Stimulated activated CD4-positive, alpha-beta T cell treated with anti-CD3 and anti-CD28 coated beads, Interleukin-4, amount 100 ng/mL, for 4 hours (primary cell): Measurements from ENCODE around the gene TBX21.
"Not testable (repeated sequence)": the region's sequence is repeated elsewhere in the genome, so short reads cannot be mapped to it uniquely, and the experiment has no call there.

Source experiments
- DNase-seq, 2 experiments: peaks; one replicate each; pipeline ENCODE4 v3.0.0-alpha.2; 2020

TBX21 gene

DNA sequence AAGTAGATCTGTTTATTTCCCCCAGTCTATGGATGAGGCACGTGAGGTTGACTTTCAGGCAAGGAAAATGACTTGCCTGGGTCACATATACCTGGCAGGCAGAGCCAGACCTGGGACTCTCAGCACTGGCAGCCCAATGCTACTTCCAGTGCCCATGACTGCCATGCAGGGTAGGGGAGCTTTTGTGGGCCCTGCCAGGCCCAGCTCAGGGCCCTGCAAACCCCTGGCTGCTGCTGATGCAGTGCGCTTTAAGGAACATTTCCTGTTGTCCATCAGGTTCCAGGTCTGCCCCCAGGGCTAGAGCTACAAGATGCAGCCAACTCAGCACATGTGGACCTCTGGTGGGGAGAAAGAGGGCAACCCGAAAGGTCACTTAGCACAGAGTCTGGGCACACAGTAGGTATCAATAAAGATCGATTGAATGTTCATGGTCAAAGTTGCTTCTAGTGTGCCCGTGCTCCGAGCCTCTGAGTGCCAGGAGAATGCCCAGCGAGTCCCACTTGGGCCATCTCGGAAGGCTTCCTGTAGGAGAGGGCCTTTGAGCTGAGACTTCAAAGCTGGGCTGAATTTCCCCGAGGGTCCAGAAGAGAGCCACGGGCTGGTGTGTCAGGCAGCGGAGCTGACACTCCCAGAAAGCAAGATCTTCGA lies 513 bp upstream of the TBX21 start:
- no peak for DNase-seq

DNA sequence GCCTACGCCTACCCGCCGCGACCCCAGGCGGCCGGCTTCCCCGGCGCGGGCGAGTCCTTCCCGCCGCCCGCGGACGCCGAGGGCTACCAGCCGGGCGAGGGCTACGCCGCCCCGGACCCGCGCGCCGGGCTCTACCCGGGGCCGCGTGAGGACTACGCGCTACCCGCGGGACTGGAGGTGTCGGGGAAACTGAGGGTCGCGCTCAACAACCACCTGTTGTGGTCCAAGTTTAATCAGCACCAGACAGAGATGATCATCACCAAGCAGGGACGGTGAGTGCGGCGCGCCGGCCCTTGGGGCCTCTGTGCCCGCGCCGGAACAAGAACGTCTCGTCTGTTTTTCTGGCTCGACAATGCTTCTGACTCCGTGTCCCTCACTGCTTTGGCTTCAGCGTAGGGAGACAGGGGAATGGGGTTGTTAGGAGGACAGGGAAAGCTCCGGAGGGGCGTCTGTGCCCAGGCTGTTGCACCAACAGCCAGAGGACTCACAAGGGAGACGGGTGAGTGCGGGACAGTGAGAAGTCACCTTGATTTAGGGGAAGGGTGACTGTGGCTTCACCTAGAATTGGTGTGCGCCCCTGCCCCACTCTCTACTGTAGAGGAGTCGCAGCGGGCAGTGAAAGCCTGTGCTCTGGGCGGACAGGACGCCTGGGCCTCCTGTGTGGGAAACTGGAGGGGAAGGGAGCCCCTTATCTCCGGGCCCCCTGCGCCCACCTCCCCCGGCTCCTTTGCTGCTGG lies 806 bp downstream of the TBX21 start:
- DNase-seq = no peak

DNA sequence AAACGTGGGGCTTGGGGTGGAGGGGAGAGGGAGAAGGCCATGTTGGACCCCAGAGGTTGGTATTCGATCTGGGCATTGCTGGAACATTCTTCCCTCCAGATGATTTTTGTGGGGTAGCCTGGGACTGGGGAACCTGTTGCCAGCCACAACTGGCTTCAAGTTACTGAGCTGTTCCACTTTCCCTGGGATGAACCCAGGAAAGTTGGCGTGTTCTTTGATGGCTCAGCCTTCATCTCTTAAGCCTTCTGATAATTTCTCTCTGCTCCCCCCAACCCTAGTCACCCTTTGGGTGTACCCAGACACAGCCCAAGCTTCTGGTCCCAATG lies 2.1 kb downstream of the TBX21 start:
- no peak for DNase-seq

DNA sequence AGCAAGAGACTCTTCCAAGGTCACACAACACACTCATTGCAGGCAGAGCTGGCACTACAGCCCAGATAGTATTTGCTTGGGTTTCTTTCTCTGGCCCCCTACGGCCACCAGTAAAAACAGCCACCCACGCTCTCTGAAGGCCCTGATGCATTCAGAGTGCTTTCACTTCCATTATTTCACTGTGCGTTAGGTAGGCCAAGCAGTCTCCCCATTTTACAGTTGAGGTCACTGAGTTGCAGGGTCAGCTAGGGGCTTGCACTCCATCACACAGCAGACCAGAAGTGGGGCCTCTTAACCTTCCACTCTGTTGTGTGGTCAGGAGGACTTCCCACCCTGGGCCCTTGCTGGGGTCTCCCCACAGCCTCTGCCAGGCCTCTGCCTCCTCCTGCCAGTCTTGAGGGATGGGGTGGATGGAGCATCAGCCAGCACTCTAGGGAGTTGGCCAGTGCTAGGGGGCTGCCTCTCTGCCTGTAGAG lies 2.5 kb downstream of the TBX21 start:
- no peak for DNase-seq

DNA sequence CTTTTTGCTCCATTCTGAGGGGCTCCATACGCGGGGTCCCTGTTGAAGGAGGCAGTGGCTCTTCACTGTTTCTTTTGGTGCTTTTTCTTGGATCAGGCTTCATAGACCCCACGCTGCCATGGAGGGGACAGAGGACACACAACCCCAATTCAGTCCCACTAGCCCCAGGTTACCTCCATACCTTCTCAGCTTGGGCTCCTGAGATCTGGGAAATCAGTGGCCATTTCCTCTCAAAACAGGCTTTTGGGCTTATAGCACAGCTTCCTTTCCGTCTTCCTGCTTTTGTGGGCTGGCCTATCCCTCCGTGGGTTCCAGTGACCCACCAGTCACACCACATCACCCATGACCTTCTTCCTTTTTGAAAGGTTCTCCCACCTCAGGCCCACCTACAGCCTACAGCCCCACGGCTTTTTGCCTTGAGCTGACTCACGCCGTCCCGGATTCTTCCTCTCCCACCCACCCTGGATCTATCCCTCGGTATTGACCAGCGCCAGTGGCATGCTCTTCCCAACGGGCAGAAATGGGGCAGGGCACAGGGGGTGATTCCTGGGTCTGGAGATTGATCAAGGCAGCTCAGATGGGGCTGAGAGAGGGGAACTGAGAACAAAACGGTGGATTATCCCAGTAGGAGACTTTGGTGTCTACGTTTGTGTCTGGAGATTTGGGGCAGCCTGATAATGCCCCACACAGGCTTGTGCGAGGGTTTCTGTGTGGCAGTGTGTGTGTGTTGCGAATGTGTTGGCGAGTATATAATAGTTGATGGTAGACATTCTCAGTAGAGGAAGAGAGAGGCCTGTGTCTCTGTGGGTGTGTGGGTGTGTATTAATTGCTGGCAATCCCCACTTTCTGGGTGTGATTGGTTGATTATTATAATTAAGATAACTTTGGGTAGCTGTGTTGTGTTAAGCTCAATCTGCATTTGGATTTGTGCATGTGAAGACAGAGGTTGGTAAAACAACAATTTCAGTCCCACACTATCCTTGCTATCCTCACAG lies 3.8 kb downstream of the TBX21 start:
- DNase-seq = no peak

DNA sequence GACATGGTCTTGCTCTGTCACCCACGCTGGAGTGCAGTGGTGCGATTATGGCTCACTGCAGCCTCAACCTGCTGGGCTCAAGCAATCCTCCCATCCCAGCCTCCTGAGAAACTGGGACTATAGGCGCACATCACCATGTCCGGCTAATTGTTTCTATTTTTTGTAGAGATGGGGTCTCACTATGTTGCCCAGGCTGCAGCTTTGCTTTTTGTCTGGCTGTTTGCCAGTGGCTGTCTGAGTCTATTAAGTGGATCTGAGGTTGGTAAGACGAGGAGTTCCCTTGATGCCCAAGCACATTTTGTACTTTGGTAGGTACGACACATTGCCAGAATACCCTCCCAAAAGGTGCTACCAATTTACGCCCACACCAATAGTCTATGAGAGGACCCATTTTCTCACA lies 5.1 kb downstream of the TBX21 start:
- no peak for DNase-seq

DNA sequence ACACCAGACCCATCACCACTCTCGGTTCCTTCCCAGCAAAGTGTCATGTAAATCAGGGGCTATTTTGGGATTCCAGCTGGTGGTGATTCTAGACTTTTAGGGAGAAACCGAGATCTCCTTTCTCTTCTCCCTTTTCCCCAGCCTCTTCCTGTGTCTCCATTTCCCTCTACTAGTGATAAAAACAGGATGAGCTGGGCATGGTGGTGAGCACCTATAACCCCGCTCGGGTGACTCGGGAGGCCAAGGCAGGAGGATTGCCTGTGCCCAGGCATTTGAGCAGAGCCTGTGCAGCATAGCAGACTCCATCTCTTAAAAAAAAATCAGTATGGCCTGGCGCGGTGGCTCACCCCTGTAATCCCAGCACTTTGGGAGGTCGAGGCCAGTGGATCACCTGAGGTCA lies 6.1 kb downstream of the TBX21 start:
- DNase-seq = no peak

DNA sequence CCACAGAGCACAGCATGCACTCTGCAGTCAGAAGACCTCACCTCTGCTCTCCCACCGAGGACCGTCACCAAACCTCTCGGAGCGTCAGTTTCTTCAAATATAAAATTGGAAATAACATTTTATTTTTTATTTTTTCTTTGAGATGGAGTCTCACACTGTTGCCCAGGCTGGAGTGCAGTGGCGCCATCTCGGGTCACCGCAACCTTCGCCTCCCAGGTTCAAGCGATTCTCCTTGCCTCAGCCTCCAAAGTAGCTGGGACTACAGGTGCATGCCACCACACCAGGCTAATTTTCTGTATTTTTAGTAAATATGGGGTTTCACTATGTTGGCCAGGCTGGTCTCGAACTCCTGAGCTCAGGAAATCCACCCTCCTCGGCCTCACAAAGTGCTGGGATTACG lies 6.9 kb downstream of the TBX21 start:
- DNase-seq = not testable (repeated sequence)

DNA sequence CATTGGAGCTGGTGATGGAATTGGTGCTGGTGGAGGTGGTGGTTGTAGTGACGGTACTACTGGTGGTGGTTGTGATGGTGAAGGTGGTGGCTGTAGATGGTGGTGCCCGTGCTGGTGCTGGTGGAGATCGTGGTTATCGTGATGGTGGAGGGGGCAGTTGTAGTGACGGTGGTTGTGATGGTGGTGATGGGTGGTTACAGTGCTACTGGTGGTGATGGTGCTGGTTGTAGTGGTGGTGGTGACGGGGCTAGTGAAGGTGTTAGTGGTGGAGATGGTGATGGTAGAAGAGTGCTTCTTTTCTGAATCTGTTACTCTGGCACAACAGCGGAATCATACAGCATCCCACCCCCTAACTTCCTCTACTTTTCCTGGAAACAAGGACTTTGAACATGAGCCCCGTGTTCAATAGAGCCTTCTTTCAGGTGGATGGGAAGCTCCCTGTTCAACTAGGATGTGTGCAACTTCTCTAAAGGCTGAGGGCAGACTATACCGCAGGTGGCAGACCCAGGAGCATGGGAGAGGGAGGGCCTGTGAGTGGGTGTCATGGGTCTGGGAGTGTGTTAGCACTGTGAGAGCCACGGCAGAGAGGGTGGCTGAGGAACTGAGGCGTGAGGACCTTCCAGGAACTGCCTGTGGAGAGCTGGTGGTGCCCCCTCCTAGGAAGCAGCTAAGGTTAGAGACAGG lies 8.2 kb downstream of the TBX21 start:
- DNase-seq = no peak

DNA sequence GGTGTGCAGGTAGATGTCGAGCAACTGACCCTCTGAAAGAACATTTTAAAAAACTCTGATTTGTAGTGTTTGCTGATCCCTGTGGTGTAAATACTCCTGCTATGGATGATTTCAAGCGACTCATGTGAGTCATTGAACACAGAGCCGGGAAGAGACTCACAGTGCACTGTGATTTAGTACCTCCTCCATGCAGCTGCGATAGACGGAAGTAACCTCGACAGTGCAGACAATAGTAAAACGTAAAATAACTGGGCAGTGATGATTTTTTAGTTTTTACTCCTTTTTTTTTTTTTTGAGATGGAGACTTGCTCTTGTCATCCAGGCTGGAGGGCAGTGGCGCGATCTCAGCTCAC lies 8.7 kb downstream of the TBX21 start:
- DNase-seq = no peak

DNA sequence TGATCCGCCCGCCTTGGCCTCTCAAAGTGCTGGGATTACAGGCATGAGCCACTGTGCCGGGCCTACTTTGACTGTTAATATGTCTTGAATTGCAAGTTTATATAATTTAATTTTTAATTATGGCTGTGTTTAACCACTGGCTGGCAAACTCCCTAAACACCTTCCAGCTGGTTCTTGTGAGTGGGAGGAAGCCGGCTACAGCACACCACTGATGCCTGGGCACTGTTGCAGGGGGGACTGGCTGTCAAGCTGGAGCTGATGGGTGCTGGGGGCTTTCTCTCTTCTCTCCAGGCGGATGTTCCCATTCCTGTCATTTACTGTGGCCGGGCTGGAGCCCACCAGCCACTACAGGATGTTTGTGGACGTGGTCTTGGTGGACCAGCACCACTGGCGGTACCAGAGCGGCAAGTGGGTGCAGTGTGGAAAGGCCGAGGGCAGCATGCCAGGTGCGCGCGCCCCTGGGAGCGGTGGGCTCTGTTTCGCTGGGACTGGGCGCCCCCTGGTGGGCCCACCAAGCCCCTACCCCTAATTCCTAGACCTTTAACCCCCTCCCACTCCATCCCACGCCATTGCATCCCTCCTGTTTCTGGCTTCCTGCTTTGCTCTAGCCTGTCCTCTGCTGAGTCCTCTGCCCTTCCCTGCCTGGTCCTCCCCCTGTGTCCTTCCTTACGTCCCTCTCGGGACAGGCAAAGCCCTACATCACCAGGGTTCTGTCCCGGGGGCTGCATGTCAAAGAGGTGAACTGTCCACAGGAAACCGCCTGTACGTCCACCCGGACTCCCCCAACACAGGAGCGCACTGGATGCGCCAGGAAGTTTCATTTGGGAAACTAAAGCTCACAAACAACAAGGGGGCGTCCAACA lies 9.5 kb downstream of the TBX21 start:
- DNase-seq = peak in 1 of 2 experiments; percentile 42

DNA sequence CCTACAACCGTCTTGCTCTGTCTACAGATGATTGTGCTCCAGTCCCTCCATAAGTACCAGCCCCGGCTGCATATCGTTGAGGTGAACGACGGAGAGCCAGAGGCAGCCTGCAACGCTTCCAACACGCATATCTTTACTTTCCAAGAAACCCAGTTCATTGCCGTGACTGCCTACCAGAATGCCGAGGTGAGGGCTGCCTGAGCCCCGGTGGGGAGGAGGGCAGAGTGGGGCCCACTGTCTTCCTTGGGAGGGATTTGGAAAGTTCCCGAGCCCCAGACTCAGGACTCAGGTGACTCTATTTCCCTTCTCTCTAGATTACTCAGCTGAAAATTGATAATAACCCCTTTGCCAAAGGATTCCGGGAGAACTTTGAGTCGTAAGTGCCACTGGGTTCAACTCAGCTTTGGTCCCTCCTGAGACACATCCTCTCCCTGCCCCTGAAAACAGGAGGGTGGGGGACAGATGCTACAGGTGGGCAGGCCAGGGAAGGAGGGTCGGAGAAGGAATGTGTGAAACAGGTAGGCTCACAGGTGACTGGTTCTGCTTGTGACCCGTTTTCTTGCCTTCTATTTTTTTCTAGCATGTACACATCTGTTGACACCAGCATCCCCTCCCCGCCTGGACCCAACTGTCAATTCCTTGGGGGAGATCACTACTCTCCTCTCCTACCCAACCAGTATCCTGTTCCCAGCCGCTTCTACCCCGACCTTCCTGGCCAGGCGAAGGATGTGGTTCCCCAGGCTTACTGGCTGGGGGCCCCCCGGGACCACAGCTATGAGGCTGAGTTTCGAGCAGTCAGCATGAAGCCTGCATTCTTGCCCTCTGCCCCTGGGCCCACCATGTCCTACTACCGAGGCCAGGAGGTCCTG lies 11.4 kb downstream of the TBX21 start:
- DNase-seq = no peak

DNA sequence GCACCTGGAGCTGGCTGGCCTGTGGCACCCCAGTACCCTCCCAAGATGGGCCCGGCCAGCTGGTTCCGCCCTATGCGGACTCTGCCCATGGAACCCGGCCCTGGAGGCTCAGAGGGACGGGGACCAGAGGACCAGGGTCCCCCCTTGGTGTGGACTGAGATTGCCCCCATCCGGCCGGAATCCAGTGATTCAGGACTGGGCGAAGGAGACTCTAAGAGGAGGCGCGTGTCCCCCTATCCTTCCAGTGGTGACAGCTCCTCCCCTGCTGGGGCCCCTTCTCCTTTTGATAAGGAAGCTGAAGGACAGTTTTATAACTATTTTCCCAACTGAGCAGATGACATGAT lies 12.0 kb downstream of the TBX21 start:
- DNase-seq = no peak

DNA sequence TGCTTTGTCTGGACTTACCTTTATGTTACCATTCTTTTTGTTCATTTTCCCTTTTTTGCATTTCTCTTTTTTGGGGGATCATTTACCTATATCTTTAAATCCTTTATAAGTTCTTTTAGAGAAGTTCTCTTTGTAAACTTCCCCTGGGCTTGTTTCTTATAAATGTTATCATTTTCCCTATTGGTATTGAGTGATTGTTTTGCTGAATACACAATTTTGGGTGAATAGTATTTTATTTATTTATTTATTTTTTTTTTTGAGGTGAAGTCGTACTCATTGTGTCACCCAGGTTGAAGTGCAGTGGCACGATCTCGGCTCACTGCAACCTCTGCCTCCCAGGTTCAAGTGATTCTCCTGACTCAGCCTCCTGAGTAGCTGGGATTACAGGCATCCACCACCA lies 18.4 kb downstream of the TBX21 start:
- no peak for DNase-seq

DNA sequence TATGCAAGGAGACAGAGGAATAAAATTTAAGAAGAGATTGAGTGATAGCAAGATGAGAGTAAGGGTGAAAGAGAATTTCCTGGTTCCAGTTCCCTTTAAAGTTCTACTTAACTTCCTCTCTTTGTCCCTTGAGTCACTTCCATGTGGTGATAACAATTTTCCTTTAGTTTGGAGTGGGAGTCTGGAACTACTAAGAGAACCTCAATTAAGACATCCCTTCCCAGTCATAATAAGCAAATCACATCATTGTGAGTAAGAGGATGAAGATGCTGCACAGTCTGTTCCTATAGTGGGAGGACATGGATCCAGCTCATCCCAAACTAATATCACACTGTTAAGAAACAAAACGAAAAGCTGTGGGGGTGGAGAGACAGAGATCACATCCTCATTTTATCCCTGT lies 24.4 kb downstream of the TBX21 start:
- DNase-seq = no peak

DNA sequence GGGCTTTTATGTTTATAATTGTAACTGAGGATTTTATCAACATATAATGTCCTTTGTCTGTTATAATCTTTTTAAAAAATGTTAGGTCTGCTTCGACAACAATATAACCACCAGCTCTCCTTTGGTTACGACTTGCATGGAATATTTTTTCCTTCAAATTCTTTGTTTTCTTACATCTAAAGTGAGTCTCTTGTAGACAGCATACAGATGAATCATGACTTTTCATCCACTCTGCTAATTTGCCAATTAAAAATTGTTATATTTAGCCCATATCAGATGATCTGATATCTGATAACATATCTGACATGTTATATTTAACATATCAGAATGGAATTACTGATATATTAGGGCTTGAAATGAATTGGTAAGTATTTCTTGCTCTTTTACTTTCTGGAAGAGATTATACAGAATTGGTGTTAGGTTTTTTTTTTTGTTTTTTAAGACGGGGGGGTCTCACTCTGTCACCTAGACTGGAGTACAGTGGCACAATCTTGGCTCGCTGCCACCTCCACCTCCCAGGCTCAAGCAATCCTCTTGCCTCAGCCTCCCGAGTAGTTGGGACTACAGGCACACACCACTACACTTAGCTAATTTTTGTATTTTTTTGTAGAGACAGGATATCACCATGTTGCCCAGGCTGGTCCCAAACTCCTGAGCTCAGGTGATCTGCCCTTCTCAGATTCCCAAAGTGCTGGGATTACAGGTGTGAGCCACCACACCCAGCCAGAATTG lies 27.5 kb downstream of the TBX21 start:
- no peak for DNase-seq

DNA sequence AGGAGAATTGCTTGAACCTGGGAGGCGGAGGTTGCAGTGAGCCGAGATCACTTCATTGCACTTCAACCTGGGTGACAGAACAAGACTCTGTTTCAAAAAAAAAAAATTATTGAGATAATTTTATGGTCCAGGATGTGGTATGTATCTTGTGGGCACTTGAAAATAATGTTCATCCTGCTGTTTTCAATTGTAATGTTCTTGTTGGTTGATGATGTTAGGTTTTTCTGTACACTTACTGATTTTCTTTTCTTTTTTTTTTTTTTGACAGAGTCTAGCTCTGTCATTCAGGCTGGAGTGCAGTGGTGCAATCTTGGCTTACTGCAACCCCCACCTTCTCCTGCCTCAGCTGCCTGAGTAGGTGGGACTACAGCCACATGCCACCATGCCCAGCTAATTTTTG lies 29.7 kb downstream of the TBX21 start:
- no peak for DNase-seq

DNA sequence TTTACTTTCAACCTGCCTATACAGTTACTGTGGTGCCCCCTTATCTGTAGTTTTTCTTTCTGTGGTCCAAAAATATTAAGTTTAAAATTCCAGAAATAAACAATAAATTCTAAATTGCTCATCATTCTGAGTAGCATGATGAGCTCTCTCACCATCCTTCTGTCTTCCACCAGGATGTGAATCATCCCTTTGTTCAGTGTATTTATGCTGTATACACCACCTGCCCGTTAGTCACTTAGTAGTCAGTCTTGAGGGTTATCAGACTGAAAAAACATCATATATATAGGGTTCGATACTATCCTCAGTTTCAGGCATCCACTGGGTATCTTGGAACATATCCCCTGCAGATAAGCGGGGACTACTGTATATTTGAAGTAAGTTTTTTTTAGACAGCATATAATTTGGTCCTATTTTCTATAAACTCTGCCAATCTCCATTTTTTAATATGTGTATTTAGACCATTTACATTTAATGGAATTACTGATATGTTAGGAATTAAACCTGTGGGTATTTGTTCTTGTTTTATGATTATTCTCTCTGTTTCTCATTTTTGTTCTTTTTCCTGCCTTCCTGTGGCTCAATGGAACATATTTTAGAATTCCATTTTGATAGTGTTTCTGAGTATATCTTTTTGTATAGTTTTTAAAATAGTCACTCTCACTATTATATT lies 31.0 kb downstream of the TBX21 start:
- no peak for DNase-seq

DNA sequence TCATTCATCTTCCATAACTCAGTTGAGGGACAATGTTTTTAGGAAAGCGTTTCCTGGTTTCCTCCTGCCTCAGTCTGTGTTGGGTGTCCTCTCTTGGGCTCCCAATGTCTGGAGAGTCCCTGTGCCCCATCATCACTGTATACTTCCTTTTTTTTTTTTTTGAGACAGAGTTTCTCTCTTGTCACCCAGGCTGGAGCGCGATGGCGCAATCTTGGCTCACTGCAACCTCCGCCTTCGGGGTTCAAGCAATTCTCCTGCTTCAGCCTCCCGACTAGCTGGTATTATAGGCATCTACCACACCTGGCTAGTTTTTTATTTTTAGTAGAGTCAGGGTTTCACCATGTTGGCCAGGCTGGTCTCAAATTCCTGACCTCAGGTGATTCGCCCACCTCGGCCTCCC lies 40.6 kb downstream of the TBX21 start:
- DNase-seq = not testable (repeated sequence)

DNA sequence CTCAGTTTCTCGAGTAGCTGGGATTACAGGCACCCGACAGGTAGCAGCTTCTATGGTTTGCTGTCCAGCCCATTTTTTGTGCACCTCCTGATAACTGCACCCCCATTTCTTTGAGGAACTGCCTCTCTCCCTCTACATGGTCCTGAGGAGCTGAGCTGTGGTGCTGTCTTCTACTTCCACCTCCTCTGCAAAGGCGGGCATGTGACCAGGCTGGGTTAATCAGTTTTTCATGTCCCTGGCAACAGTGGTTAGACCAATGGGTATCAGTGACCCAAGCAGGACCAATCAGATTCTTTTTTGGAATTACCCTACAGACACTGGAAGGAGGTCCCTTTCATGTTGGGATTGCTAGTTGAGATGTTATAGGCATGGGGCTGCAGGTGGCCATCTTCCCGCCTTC lies 41.3 kb downstream of the TBX21 start:
- DNase-seq = no peak
